HG03095 (cell line): ENCODE results near the gene WDR49.

Source experiments
- ATAC-seq: cut with Tn5 transposase; IDR thresholded peaks from one replicate; pipeline ENCODE4 v1.9.1; 2021; ENCODE audit warnings: moderate library complexity; ENCODE audit not compliant: unreplicated experiment

Gene WDR49

GRCh38 chr3:167653760-167654159 is at the start of gene WDR49:
Gene WDR49, minus strand, starts transcription at chr3:167653942. Its CDS starts 517 bp downstream, at chr3:167653425.
- ATAC-seq: peak; percentile 49

GRCh38 chr3:167700926-167701325 is 47.2 kb upstream of the WDR49 start:
- ATAC-seq: no peak

- no peak for ATAC-seq
These were observed 46.3 kb upstream of the WDR49 start for GRCh38 chr3:167700046-167700445.

- no peak for ATAC-seq
These were observed 40.4 kb upstream of the WDR49 start for GRCh38 chr3:167694121-167694520.

GRCh38 chr3:167691366-167691765 is 37.6 kb upstream of the WDR49 start:
- peak; percentile 100 for ATAC-seq

- ATAC-seq: no peak
These were observed 30.7 kb upstream of the WDR49 start for GRCh38 chr3:167684388-167684993.

- no peak for ATAC-seq
These were observed 25.8 kb upstream of the WDR49 start for GRCh38 chr3:167679526-167679925.

- no peak for ATAC-seq
These were observed 22.1 kb upstream of the WDR49 start for GRCh38 chr3:167675848-167676247.

- no peak for ATAC-seq
These were observed 19.5 kb upstream of the WDR49 start for GRCh38 chr3:167673221-167673620.

- no peak for ATAC-seq
These were observed 18.2 kb upstream of the WDR49 start for GRCh38 chr3:167671878-167672427.

GRCh38 chr3:167669699-167670098 is 16.0 kb upstream of the WDR49 start:
- no peak for ATAC-seq

GRCh38 chr3:167668651-167669050 is 14.9 kb upstream of the WDR49 start:
- ATAC-seq: no peak

GRCh38 chr3:167666563-167666962 is 12.8 kb upstream of the WDR49 start:
- ATAC-seq: no peak

GRCh38 chr3:167662919-167663400 is 9.2 kb upstream of the WDR49 start:
- ATAC-seq: no peak

- ATAC-seq: no peak
These were observed 4.0 kb upstream of the WDR49 start for GRCh38 chr3:167657684-167658225.

GRCh38 chr3:167656821-167657220 is 3.1 kb upstream of the WDR49 start:
- ATAC-seq: no peak

GRCh38 chr3:167653155-167653554 is 587 bp downstream of the WDR49 start:
- no peak for ATAC-seq

GRCh38 chr3:167651826-167652225 is 1.9 kb downstream of the WDR49 start:
- no peak for ATAC-seq

GRCh38 chr3:167650459-167650858 is 3.3 kb downstream of the WDR49 start:
- ATAC-seq: no peak

- ATAC-seq: no peak
These were observed 4.0 kb downstream of the WDR49 start for GRCh38 chr3:167649746-167650145.

GRCh38 chr3:167644611-167645010 is 9.1 kb downstream of the WDR49 start:
- no peak for ATAC-seq

- no peak for ATAC-seq
These were observed 22.3 kb downstream of the WDR49 start for GRCh38 chr3:167631471-167631870.

GRCh38 chr3:167626490-167626889 is 27.3 kb downstream of the WDR49 start:
- ATAC-seq: no peak
